Measurements from ENCODE around the gene KIF16B. TPM values are rescaled to one million over a fixed set of nuclear protein-coding genes. Genes with fewer than 3 reads are reported as not detected.

Gene KIF16B
- total and polyA plus RNA-seq, 2 donors (not counting 3 experiments of a cell fraction or from before 2014, with no cell fraction given), result 2.9 to 8.8 TPM

DNA sequence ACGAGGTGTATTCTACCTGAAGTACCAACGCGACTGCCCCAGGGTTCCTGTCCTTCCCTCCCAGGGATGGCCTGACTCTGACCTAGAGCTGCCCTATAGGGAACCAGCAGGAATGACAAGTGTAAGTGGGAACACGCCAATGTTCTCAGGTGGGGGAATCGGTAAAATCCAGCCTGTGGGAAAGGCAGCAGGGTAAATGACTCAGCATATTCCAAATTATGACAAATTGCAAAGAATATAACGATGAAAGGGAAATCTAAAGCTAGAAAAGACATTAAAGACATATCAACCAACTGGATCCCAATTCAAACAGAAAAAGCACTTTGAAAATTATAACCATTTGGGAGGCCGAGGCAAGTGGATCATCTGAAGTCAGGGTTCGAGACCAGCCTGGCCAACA is 41.8 kb downstream of the KIF16B start:
- Histone ChIP-seq H3K27me3 (ENCODE audit: control insufficient read depth in 2 of 2, insufficient read depth in 2 of 2, low read length in 2 of 2) (no peaks in the 10 kb centered on the region), H3K4me2 (ENCODE audit: insufficient read depth, low read length) (no peak overlapping the region), H3K36me3 (ENCODE audit: control insufficient read depth in 2 of 2, extremely low read depth in 1 of 2, insufficient read depth in 2 of 2, low read length in 2 of 2) (no peaks in the 10 kb centered on the region), H4K20me1 (replicated peaks; ENCODE audit: control insufficient read depth, extremely low read depth, insufficient read depth, low read length) (no peaks in the 10 kb centered on the region), H3K27ac (ENCODE audit: insufficient read depth, low read depth, low read length) (no peak overlapping the region), H3K9me3 (replicated peaks; ENCODE audit: control insufficient read depth, insufficient read depth, low read length) (no peaks in the 10 kb centered on the region), H3K4me1 (ENCODE audit: control insufficient read depth, extremely low read depth, insufficient read depth, low read length) (no peaks in the 10 kb centered on the region), H3K4me3 (replicated peaks in 1 of 3; ENCODE audit: insufficient read depth in 1 of 3, low read depth in 1 of 3, low read length in 3 of 3) (no peak overlapping the region), H3K79me2 (ENCODE audit: control insufficient read depth, insufficient read depth, low read length) (no peaks in the 10 kb centered on the region), H2AFZ (ENCODE audit: low read depth, low read length) (no peak overlapping the region), H3K9ac (replicated peaks; ENCODE audit: extremely low read depth, insufficient read depth, low read length) (no peak overlapping the region), H3K9me1 (replicated peaks; ENCODE audit: control insufficient read depth, extremely low read depth, insufficient read depth, low read length) (no peaks in the 10 kb centered on the region)
- DNase-seq (ENCODE audit: low read depth, low spot score) (no peak), FAIRE-seq (no peak)
- ChIA-PET POLR2A (no interaction called here), CTCF (no interaction called here)
- intact Hi-C loops (cut with micrococcal nuclease), result no loop called here
- no TSS peak for BruUV-seq (replicated peaks)
- no peak for TF ChIP-seq MAX (IDR thresholded peaks at IDR 0.05; ENCODE audit: insufficient read depth, insufficient read length)
- no peak for TF ChIP-seq GATA2 (IDR thresholded peaks at IDR 0.05; ENCODE audit: insufficient read depth, insufficient read length, low read depth, low read length)
- TF ChIP-seq POLR2A (IDR thresholded peaks at IDR 0.05; ENCODE audit: low read depth, low read length), result no peak
- TF ChIP-seq POLR2AphosphoS5 (IDR thresholded peaks at IDR 0.05; ENCODE audit: insufficient read depth, low read depth, low read length), result no peak
- TF ChIP-seq JUN (IDR thresholded peaks at IDR 0.05; ENCODE audit: borderline replicate concordance, insufficient read depth, insufficient read length, low read depth), result no peak
- TF ChIP-seq FOS (IDR thresholded peaks at IDR 0.05; ENCODE audit: borderline replicate concordance, insufficient read depth, low read length), result no peak
- TF ChIP-seq MYC (IDR thresholded peaks at IDR 0.05; ENCODE audit: low read depth, low read length), result no peak
- TF ChIP-seq CTCF (IDR thresholded peaks at IDR 0.05; ENCODE audit: extremely low read depth in 1 of 2, insufficient read depth in 1 of 2, low read depth in 1 of 2, low read length in 2 of 2), result no peak
- no peak for TF ChIP-seq EZH2 (IDR thresholded peaks at IDR 0.05; ENCODE audit: borderline replicate concordance, low read depth, low read length, severe bottlenecking)
- dilution Hi-C loops (cut with MboI; ENCODE audit: extremely low pct_ligation_motif_present, low sequenced_read_pairs), result no loop called here
